Measurements from ENCODE around the gene SIPA1L3.
A peak's percentile ranks its signal among the peaks of the same experiment; 100 is the strongest.

Gene SIPA1L3

DNA sequence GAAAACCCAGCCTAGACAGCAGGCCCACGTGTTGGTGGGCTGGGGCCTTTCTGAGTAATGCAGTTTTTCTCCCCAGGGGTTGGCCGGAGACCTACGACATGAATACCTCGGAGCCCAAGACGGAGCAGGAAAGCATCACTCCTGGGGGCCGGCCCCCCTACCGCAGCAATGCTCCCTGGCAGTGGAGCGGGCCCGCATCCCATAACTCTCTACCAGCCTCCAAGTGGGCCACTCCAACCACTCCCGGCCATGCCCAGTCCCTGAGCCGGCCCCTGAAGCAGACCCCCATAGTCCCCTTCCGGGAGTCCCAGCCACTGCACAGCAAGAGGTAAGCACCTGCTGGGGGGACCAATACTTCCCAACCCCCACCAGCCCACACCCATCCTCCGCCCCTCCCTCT is 234.1 kb downstream of the SIPA1L3 start:
- no peaks in the 10 kb centered on the region for H3K36me3 ChIP-seq (replicated peaks; ENCODE audit: insufficient read depth, low read length)
- no peaks in the 10 kb centered on the region for H3K4me1 ChIP-seq (ENCODE audit: low read length)
- H3K9ac ChIP-seq (ENCODE audit: low read length), result no peak overlapping the region
- DNase-seq, result no peak
- H3K4me2 ChIP-seq (ENCODE audit: low read depth, low read length), result no peak overlapping the region
- H4K20me1 ChIP-seq (ENCODE audit: insufficient read depth, low read length), result no peaks in the 10 kb centered on the region
- H3K27ac ChIP-seq (ENCODE audit: low read length), result no peak overlapping the region
- no peak overlapping the region for H2AFZ ChIP-seq (ENCODE audit: low read length)
- H3K9me2 ChIP-seq (replicated peaks; ENCODE audit: insufficient read depth, low read length), result no peaks in the 10 kb centered on the region
- no peaks in the 10 kb centered on the region for H3K79me2 ChIP-seq (ENCODE audit: low read length)
- H3K27me3 ChIP-seq (replicated peaks; ENCODE audit: insufficient read depth, low read length), result no peaks in the 10 kb centered on the region
- TF ChIP-seq EZH2phosphoT487 (IDR thresholded peaks at IDR 0.05; ENCODE audit: low read length), result no peak
- no peak for TF ChIP-seq CTCF (IDR thresholded peaks at IDR 0.05; ENCODE audit: low read length)
- no peak for TF ChIP-seq EZH2 (optimal IDR thresholded peaks at IDR 0.05; ENCODE audit: low read depth, low read length)
- no peaks in the 10 kb centered on the region for H3F3A ChIP-seq (ENCODE audit: insufficient read depth, low read length)
- H3K9me3 ChIP-seq (replicated peaks; ENCODE audit: insufficient read depth, low read length), result no peaks in the 10 kb centered on the region
- H3K4me3 ChIP-seq (ENCODE audit: low read length), result no peak overlapping the region

GRCh38 chr19:38142176-38143035 is 235.4 kb downstream of the SIPA1L3 start:
- TF ChIP-seq EZH2 (optimal IDR thresholded peaks at IDR 0.05; ENCODE audit: low read depth, low read length) (no peak), EZH2phosphoT487 (IDR thresholded peaks at IDR 0.05; ENCODE audit: low read length) (no peak), CTCF (IDR thresholded peaks at IDR 0.05; ENCODE audit: low read length) (peak; percentile 61)
- no peak overlapping the region for H3K9ac ChIP-seq (ENCODE audit: low read length)
- DNase-seq, result no peak
- H3K9me3 ChIP-seq (replicated peaks; ENCODE audit: insufficient read depth, low read length), result no peaks in the 10 kb centered on the region
- no peaks in the 10 kb centered on the region for H4K20me1 ChIP-seq (ENCODE audit: insufficient read depth, low read length)
- H2AFZ ChIP-seq (ENCODE audit: low read length), result no peak overlapping the region
- H3K4me2 ChIP-seq (ENCODE audit: low read depth, low read length), result no peak overlapping the region
- no peaks in the 10 kb centered on the region for H3K4me1 ChIP-seq (ENCODE audit: low read length)
- H3K36me3 ChIP-seq (replicated peaks; ENCODE audit: insufficient read depth, low read length), result no peaks in the 10 kb centered on the region
- H3K4me3 ChIP-seq (ENCODE audit: low read length), result no peak overlapping the region
- no peaks in the 10 kb centered on the region for H3K27me3 ChIP-seq (replicated peaks; ENCODE audit: insufficient read depth, low read length)
- H3K27ac ChIP-seq (ENCODE audit: low read length), result no peak overlapping the region
- H3K9me2 ChIP-seq (replicated peaks; ENCODE audit: insufficient read depth, low read length), result no peaks in the 10 kb centered on the region
- no peaks in the 10 kb centered on the region for H3F3A ChIP-seq (ENCODE audit: insufficient read depth, low read length)
- no peaks in the 10 kb centered on the region for H3K79me2 ChIP-seq (ENCODE audit: low read length)

- Histone ChIP-seq H3K27ac (ENCODE audit: low read length) (no peak overlapping the region), H3K9me3 (replicated peaks; ENCODE audit: insufficient read depth, low read length) (no peaks in the 10 kb centered on the region), H3K36me3 (replicated peaks; ENCODE audit: insufficient read depth, low read length) (no peaks in the 10 kb centered on the region), H3K9me2 (replicated peaks; ENCODE audit: insufficient read depth, low read length) (no peaks in the 10 kb centered on the region), H3K4me2 (ENCODE audit: low read depth, low read length) (no peak overlapping the region), H3K4me1 (ENCODE audit: low read length) (no peaks in the 10 kb centered on the region), H2AFZ (ENCODE audit: low read length) (no peak overlapping the region), H3F3A (ENCODE audit: insufficient read depth, low read length) (no peaks in the 10 kb centered on the region), H4K20me1 (ENCODE audit: insufficient read depth, low read length) (no peaks in the 10 kb centered on the region), H3K4me3 (ENCODE audit: low read length) (no peak overlapping the region), H3K9ac (ENCODE audit: low read length) (no peak overlapping the region), H3K27me3 (replicated peaks; ENCODE audit: insufficient read depth, low read length) (no peaks in the 10 kb centered on the region), H3K79me2 (ENCODE audit: low read length) (no peaks in the 10 kb centered on the region)
- TF ChIP-seq EZH2 (optimal IDR thresholded peaks at IDR 0.05; ENCODE audit: low read depth, low read length) (no peak), CTCF (IDR thresholded peaks at IDR 0.05; ENCODE audit: low read length) (peak; percentile 8; the same call in 1 of the 2 replicates), EZH2phosphoT487 (IDR thresholded peaks at IDR 0.05; ENCODE audit: low read length) (no peak)
- DNase-seq, result no peak
Observed at GRCh38 chr19:38143847-38144246, 236.8 kb downstream of the SIPA1L3 start.
